SU-DHL-6 (cell line): Measurements from ENCODE around the gene ZSWIM5.

Source experiments
- EZH2phosphoT487 ChIP-seq: fragments of 200-600 bp; sonication (generic), shearing (Covaris generic); conservative IDR thresholded peaks from 2 replicates; pipeline ENCODE4 v1.6.1; 2018; ENCODE audit warnings: mild to moderate bottlenecking, antibody characterized with exemption, low read length, moderate library complexity, mixed read lengths
- TF ChIP-seq, protein P1 (sequence below): fragments of 200-600 bp; sonication (generic); IDR thresholded peaks from one replicate; pipeline ENCODE4 v1.5.1; 2017; ENCODE audit warnings: antibody characterized with exemption, mild to moderate bottlenecking, low read length, moderate library complexity; ENCODE audit not compliant: insufficient read depth, poor library complexity, severe bottlenecking

DNA sequence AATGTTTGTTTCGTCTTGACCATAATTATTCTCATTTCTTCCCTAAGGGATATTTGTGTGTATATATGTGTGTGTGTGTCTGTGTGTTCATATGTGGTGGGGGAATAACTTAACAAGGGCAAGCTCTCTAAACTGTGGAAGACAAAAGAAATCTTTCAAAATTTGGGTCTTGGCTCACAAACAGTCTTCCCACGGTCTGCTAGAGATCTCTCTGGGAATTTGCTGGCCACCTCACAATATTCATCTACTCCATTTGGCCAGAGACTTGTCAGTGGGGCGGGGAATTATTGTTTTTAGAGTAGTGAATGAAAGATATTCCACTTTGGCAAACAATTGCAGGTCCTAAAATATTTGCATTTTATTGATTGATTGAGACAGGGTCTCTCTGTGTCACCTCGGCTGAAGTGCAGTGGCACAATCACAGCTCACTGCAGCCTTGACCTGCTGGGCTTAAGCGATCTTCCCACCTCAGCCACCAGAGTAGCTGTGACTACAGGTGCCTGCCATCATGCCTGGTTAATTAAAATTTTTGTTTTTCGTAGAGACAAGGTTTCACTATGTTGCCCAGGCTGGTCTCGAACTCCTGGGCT lies 212.0 kb downstream of the ZSWIM5 start:
- TF ChIP-seq, protein P1, sequence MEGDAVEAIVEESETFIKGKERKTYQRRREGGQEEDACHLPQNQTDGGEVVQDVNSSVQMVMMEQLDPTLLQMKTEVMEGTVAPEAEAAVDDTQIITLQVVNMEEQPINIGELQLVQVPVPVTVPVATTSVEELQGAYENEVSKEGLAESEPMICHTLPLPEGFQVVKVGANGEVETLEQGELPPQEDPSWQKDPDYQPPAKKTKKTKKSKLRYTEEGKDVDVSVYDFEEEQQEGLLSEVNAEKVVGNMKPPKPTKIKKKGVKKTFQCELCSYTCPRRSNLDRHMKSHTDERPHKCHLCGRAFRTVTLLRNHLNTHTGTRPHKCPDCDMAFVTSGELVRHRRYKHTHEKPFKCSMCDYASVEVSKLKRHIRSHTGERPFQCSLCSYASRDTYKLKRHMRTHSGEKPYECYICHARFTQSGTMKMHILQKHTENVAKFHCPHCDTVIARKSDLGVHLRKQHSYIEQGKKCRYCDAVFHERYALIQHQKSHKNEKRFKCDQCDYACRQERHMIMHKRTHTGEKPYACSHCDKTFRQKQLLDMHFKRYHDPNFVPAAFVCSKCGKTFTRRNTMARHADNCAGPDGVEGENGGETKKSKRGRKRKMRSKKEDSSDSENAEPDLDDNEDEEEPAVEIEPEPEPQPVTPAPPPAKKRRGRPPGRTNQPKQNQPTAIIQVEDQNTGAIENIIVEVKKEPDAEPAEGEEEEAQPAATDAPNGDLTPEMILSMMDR: no peak
- no peak for TF ChIP-seq EZH2phosphoT487
